ENCODE results near the gene KLHDC8A.
A peak's percentile ranks its signal among the peaks of the same experiment; 100 is the strongest.
"Not testable (repeated sequence)": the region's sequence is repeated elsewhere in the genome, so short reads cannot be mapped to it uniquely, and the experiment has no call there.

KLHDC8A gene

GRCh38 chr1:205375835-205376545, 19.3 kb upstream of the KLHDC8A start:
- no peak overlapping the region for H3K4me3 Mint-ChIP-seq
- no peak for DNase-seq
- H3K27me3 Mint-ChIP-seq: peaks cover 57% of the 10 kb centered on the region
- peak overlapping the region in 1 of 2 donors; percentile 2 for H3K27ac Mint-ChIP-seq
- peaks cover 12% of the 10 kb centered on the region for H3K4me1 Mint-ChIP-seq
- no peak for ATAC-seq
- no peaks in the 10 kb centered on the region for H3K9me3 Mint-ChIP-seq

- ATAC-seq: no peak
- Mint-ChIP-seq H3K4me1 (peaks cover 12% of the 10 kb centered on the region), H3K27ac (peak overlapping the region in 1 of 2 donors; percentile 70), H3K27me3 (peaks cover 57% of the 10 kb centered on the region), H3K4me3 (no peak overlapping the region), H3K9me3 (no peaks in the 10 kb centered on the region)
- DNase-seq: no peak
Observed at GRCh38 chr1:205374210-205375078, 17.7 kb upstream of the KLHDC8A start.

GRCh38 chr1:205373798-205374175, 17.1 kb upstream of the KLHDC8A start:
- no peak overlapping the region for H3K4me3 Mint-ChIP-seq
- peak overlapping the region in 1 of 2 donors; percentile 70 for H3K27ac Mint-ChIP-seq
- DNase-seq (no peak), ATAC-seq (no peak)
- H3K4me1 Mint-ChIP-seq: peaks cover 12% of the 10 kb centered on the region
- H3K27me3 Mint-ChIP-seq: peaks cover 51% of the 10 kb centered on the region
- no peaks in the 10 kb centered on the region for H3K9me3 Mint-ChIP-seq

GRCh38 chr1:205373022-205373797, 16.5 kb upstream of the KLHDC8A start:
- no peak for ATAC-seq
- no peak overlapping the region for H3K4me3 Mint-ChIP-seq
- peaks cover 45% of the 10 kb centered on the region for H3K27me3 Mint-ChIP-seq
- no peaks in the 10 kb centered on the region for H3K9me3 Mint-ChIP-seq
- no peak for DNase-seq
- peaks cover 12% of the 10 kb centered on the region for H3K4me1 Mint-ChIP-seq
- no peak overlapping the region for H3K27ac Mint-ChIP-seq

- ATAC-seq (no peak), DNase-seq (no peak)
- peaks cover 36% of the 10 kb centered on the region for H3K27me3 Mint-ChIP-seq
- no peak overlapping the region for H3K27ac Mint-ChIP-seq
- no peaks in the 10 kb centered on the region for H3K9me3 Mint-ChIP-seq
- H3K4me3 Mint-ChIP-seq: no peak overlapping the region
- peaks cover 12% of the 10 kb centered on the region for H3K4me1 Mint-ChIP-seq
Observed at GRCh38 chr1:205371871-205372660, 15.3 kb upstream of the KLHDC8A start.

GRCh38 chr1:205370780-205371179, 14.1 kb upstream of the KLHDC8A start:
- H3K9me3 Mint-ChIP-seq: no peaks in the 10 kb centered on the region
- peaks cover 23% of the 10 kb centered on the region for H3K27me3 Mint-ChIP-seq
- no peak for DNase-seq
- H3K4me1 Mint-ChIP-seq: peaks cover 12% of the 10 kb centered on the region
- ATAC-seq: no peak
- H3K4me3 Mint-ChIP-seq: no peak overlapping the region
- H3K27ac Mint-ChIP-seq: no peak overlapping the region

GRCh38 chr1:205369701-205370123, 13.0 kb upstream of the KLHDC8A start:
- H3K27me3 Mint-ChIP-seq: peaks cover 18% of the 10 kb centered on the region
- no peak overlapping the region for H3K4me3 Mint-ChIP-seq
- DNase-seq (no peak), ATAC-seq (no peak)
- H3K9me3 Mint-ChIP-seq: no peaks in the 10 kb centered on the region
- no peak overlapping the region for H3K27ac Mint-ChIP-seq
- H3K4me1 Mint-ChIP-seq: peaks cover 11% of the 10 kb centered on the region

GRCh38 chr1:205368478-205368877, 11.8 kb upstream of the KLHDC8A start:
- no peak for ATAC-seq
- DNase-seq: no peak
- Mint-ChIP-seq H3K9me3 (no peaks in the 10 kb centered on the region), H3K27ac (no peak overlapping the region), H3K4me3 (no peak overlapping the region), H3K27me3 (peaks cover 6% of the 10 kb centered on the region), H3K4me1 (no peaks in the 10 kb centered on the region)

- ATAC-seq (no peak), DNase-seq (no peak)
- no peaks in the 10 kb centered on the region for H3K27me3 Mint-ChIP-seq
- H3K27ac Mint-ChIP-seq: peak overlapping the region in 1 of 2 donors; percentile 74
- no peaks in the 10 kb centered on the region for H3K9me3 Mint-ChIP-seq
- H3K4me1 Mint-ChIP-seq: no peaks in the 10 kb centered on the region
- no peak overlapping the region for H3K4me3 Mint-ChIP-seq
Observed at GRCh38 chr1:205365945-205366463, 9.3 kb upstream of the KLHDC8A start.

- not testable (repeated sequence) for H3K27ac Mint-ChIP-seq, H3K4me1 Mint-ChIP-seq, H3K27me3 Mint-ChIP-seq, H3K9me3 Mint-ChIP-seq, H3K4me3 Mint-ChIP-seq, DNase-seq, ATAC-seq
Observed at GRCh38 chr1:205365086-205365485, 8.4 kb upstream of the KLHDC8A start.

- no peak for DNase-seq
- Mint-ChIP-seq H3K27me3 (peaks cover 20% of the 10 kb centered on the region), H3K27ac (peak overlapping the region in 1 of 2 donors; percentile 28), H3K4me1 (no peaks in the 10 kb centered on the region), H3K4me3 (no peak overlapping the region), H3K9me3 (no peaks in the 10 kb centered on the region)
- ATAC-seq: no peak
Observed at GRCh38 chr1:205360891-205361290, 4.2 kb upstream of the KLHDC8A start.

- H3K9me3 Mint-ChIP-seq: no peaks in the 10 kb centered on the region
- ATAC-seq (no peak), DNase-seq (no peak)
- H3K4me1 Mint-ChIP-seq: no peaks in the 10 kb centered on the region
- no peak overlapping the region for H3K4me3 Mint-ChIP-seq
- no peak overlapping the region for H3K27ac Mint-ChIP-seq
- peaks cover 20% of the 10 kb centered on the region for H3K27me3 Mint-ChIP-seq
Observed at GRCh38 chr1:205359771-205360565, 3.2 kb upstream of the KLHDC8A start.

GRCh38 chr1:205358579-205358978, 1.9 kb upstream of the KLHDC8A start:
- no peak overlapping the region for H3K4me3 Mint-ChIP-seq
- DNase-seq: no peak
- H3K4me1 Mint-ChIP-seq: no peaks in the 10 kb centered on the region
- H3K9me3 Mint-ChIP-seq: no peaks in the 10 kb centered on the region
- ATAC-seq: no peak
- H3K27me3 Mint-ChIP-seq: peaks cover 20% of the 10 kb centered on the region
- no peak overlapping the region for H3K27ac Mint-ChIP-seq

GRCh38 chr1:205357567-205357966, 845 bp upstream of the KLHDC8A start:
- ATAC-seq: no peak
- Mint-ChIP-seq H3K4me3 (no peak overlapping the region), H3K27me3 (peaks cover 20% of the 10 kb centered on the region), H3K9me3 (no peaks in the 10 kb centered on the region), H3K27ac (no peak overlapping the region), H3K4me1 (no peaks in the 10 kb centered on the region)
- no peak for DNase-seq
